Rectal smooth muscle tissue (tissue), 1 donor: ENCODE measurements around the gene PRMT1.

ENCODE experiments used
- H3K27ac ChIP-seq: one replicate; pipeline ENCODE4 v1.7.0; 2013; ENCODE audit warnings: low read depth, low read length, inconsistent platforms
- H3K27me3 ChIP-seq: one replicate; pipeline ENCODE4 v1.7.0; 2013; ENCODE audit warnings: low read length; ENCODE audit not compliant: control insufficient read depth, insufficient read depth
- H3K36me3 ChIP-seq: one replicate; pipeline ENCODE4 v1.7.0; 2013; ENCODE audit warnings: low read length; ENCODE audit not compliant: control insufficient read depth, insufficient read depth
- H3K4me1 ChIP-seq: one replicate; pipeline ENCODE4 v1.7.0; 2013; ENCODE audit warnings: low read length; ENCODE audit not compliant: control insufficient read depth, insufficient read depth
- H3K4me3 ChIP-seq: one replicate; pipeline ENCODE4 v1.7.0; 2013; ENCODE audit warnings: low read length
- H3K9ac ChIP-seq: one replicate; pipeline ENCODE4 v1.7.0; 2013; ENCODE audit warnings: low read length

PRMT1 gene

GRCh38 chr19:49640113-49640898 is 36.8 kb upstream of the PRMT1 start, which contains the start of gene RRAS:
RRAS (minus strand) TSS chr19:49640143; CDS start chr19:49640098, 45 bp downstream.
- Histone ChIP-seq H3K9ac (peak within 1 kb of the TSS; percentile 96), H3K27ac (peak within 1 kb of the TSS; percentile 100), H3K4me3 (peak within 1 kb of the TSS; percentile 89), H3K27me3 (no peaks in the 10 kb centered on the region), H3K4me1 (peaks cover 20% of the 10 kb centered on the region), H3K36me3 (no peaks in the 10 kb centered on the region)

- Histone ChIP-seq H3K9ac (peak within 1 kb of the TSS; percentile 99), H3K27me3 (no peaks in the 10 kb centered on the region), H3K4me3 (peak within 1 kb of the TSS; percentile 98), H3K27ac (peak within 1 kb of the TSS; percentile 100), H3K4me1 (peaks cover 20% of the 10 kb centered on the region), H3K36me3 (peaks cover 7% of the 10 kb centered on the region)
Observed at GRCh38 chr19:49641688-49642491, 35.2 kb upstream of the PRMT1 start, which contains the start of gene SCAF1. SCAF1 (plus strand) TSS chr19:49642209; CDS start chr19:49645027, 2,818 bp downstream.

GRCh38 chr19:49642492-49643035 is 34.5 kb upstream of the PRMT1 start:
- peak overlapping the region; percentile 99 for H3K9ac ChIP-seq
- H3K4me1 ChIP-seq: peaks cover 20% of the 10 kb centered on the region
- H3K36me3 ChIP-seq: peaks cover 13% of the 10 kb centered on the region
- peak overlapping the region; percentile 98 for H3K4me3 ChIP-seq
- peak overlapping the region; percentile 91 for H3K27ac ChIP-seq
- no peaks in the 10 kb centered on the region for H3K27me3 ChIP-seq

GRCh38 chr19:49643466-49643865 is 33.6 kb upstream of the PRMT1 start:
- Histone ChIP-seq H3K4me1 (peaks cover 17% of the 10 kb centered on the region), H3K4me3 (peak overlapping the region; percentile 18), H3K27ac (no peak overlapping the region), H3K9ac (no peak overlapping the region), H3K27me3 (no peaks in the 10 kb centered on the region), H3K36me3 (peaks cover 13% of the 10 kb centered on the region)

GRCh38 chr19:49645592-49645991 is 31.5 kb upstream of the PRMT1 start:
- H3K27me3 ChIP-seq: no peaks in the 10 kb centered on the region
- H3K9ac ChIP-seq: no peak overlapping the region
- no peak overlapping the region for H3K4me3 ChIP-seq
- peaks cover 14% of the 10 kb centered on the region for H3K4me1 ChIP-seq
- H3K27ac ChIP-seq: no peak overlapping the region
- H3K36me3 ChIP-seq: peaks cover 15% of the 10 kb centered on the region

GRCh38 chr19:49645995-49646394 is 31.1 kb upstream of the PRMT1 start:
- Histone ChIP-seq H3K4me1 (peaks cover 14% of the 10 kb centered on the region), H3K4me3 (no peak overlapping the region), H3K9ac (no peak overlapping the region), H3K36me3 (peaks cover 16% of the 10 kb centered on the region), H3K27ac (no peak overlapping the region), H3K27me3 (no peaks in the 10 kb centered on the region)

- Histone ChIP-seq H3K27ac (no peak overlapping the region), H3K4me1 (peaks cover 14% of the 10 kb centered on the region), H3K4me3 (no peak overlapping the region), H3K36me3 (peaks cover 17% of the 10 kb centered on the region), H3K9ac (no peak overlapping the region), H3K27me3 (no peaks in the 10 kb centered on the region)
Observed at GRCh38 chr19:49646586-49646985, 30.5 kb upstream of the PRMT1 start.

GRCh38 chr19:49651029-49651819 is 25.8 kb upstream of the PRMT1 start:
- Histone ChIP-seq H3K36me3 (peaks cover 40% of the 10 kb centered on the region), H3K4me1 (no peaks in the 10 kb centered on the region), H3K27me3 (no peaks in the 10 kb centered on the region), H3K4me3 (no peak overlapping the region), H3K9ac (no peak overlapping the region), H3K27ac (no peak overlapping the region)

- H3K36me3 ChIP-seq: peaks cover 40% of the 10 kb centered on the region
- no peak overlapping the region for H3K4me3 ChIP-seq
- H3K9ac ChIP-seq: no peak overlapping the region
- H3K27me3 ChIP-seq: no peaks in the 10 kb centered on the region
- no peak overlapping the region for H3K27ac ChIP-seq
- H3K4me1 ChIP-seq: no peaks in the 10 kb centered on the region
Observed at GRCh38 chr19:49651820-49652550, 25.1 kb upstream of the PRMT1 start.

- H3K4me1 ChIP-seq: no peaks in the 10 kb centered on the region
- no peak overlapping the region for H3K9ac ChIP-seq
- H3K27ac ChIP-seq: no peak overlapping the region
- H3K36me3 ChIP-seq: peaks cover 41% of the 10 kb centered on the region
- no peaks in the 10 kb centered on the region for H3K27me3 ChIP-seq
- H3K4me3 ChIP-seq: no peak overlapping the region
Observed at GRCh38 chr19:49652551-49653465, 24.3 kb upstream of the PRMT1 start.

- no peak overlapping the region for H3K4me3 ChIP-seq
- H3K4me1 ChIP-seq: no peaks in the 10 kb centered on the region
- peaks cover 43% of the 10 kb centered on the region for H3K36me3 ChIP-seq
- H3K27me3 ChIP-seq: no peaks in the 10 kb centered on the region
- no peak overlapping the region for H3K9ac ChIP-seq
- H3K27ac ChIP-seq: no peak overlapping the region
Observed at GRCh38 chr19:49653466-49653806, 23.6 kb upstream of the PRMT1 start.
